HG02588 (cell line): ENCODE data around the gene LCE3D.
"Not testable (repeated sequence)": the region's sequence is repeated elsewhere in the genome, so short reads cannot be mapped to it uniquely, and the experiment has no call there.

Source experiments
- ATAC-seq: cut with Tn5 transposase; IDR thresholded peaks from one replicate; pipeline ENCODE4 v1.9.1; 2021; ENCODE audit warnings: mild to moderate bottlenecking, moderate library complexity; ENCODE audit not compliant: unreplicated experiment

LCE3D gene, protein sequence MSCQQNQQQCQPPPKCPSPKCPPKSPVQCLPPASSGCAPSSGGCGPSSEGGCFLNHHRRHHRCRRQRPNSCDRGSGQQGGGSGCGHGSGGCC

DNA sequence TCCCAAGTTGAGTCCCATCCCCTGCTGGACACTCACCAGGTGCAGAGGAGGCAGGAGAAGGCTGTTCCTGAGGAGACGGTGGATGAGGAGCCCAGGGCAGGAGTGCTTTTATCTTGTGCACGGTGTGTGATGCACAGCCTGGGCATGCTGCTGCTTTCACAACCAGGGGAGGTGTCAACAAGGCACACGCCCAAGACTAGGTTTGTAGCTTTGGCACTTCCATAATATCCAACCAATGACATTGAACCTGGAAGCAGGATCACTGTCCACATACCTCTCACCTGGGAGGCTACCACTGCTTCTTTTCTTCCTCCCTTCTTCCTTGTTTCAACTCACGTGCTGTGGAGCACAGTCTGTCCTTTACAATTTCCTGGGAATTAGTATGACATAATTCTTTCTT lies at the start of gene LCE3D:
LCE3D (minus strand) TSS at position 84 of the 400 bp plus-strand sequence. CDS start 580 bp downstream, outside the sequence.
- no peak for ATAC-seq

DNA sequence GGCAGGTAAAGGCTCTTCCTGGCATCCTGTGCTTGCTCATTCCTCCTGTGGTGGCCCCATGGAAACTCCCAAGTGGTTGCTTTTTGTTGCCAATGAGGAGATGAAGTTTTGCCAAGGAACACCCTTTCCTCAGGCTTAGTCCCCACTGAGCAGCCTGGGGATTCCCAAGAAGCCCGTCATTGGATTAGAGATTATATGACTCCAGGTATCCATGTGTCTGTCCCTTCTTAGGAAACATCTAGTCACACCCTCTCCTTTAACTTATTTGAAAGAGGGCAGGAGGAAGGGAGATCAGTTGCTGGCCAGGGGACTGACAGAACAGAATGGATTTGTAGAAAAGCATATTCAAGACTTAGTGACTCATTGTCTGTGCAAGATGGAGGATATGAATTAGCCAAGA lies 46.4 kb upstream of the LCE3D start:
- ATAC-seq = no peak

DNA sequence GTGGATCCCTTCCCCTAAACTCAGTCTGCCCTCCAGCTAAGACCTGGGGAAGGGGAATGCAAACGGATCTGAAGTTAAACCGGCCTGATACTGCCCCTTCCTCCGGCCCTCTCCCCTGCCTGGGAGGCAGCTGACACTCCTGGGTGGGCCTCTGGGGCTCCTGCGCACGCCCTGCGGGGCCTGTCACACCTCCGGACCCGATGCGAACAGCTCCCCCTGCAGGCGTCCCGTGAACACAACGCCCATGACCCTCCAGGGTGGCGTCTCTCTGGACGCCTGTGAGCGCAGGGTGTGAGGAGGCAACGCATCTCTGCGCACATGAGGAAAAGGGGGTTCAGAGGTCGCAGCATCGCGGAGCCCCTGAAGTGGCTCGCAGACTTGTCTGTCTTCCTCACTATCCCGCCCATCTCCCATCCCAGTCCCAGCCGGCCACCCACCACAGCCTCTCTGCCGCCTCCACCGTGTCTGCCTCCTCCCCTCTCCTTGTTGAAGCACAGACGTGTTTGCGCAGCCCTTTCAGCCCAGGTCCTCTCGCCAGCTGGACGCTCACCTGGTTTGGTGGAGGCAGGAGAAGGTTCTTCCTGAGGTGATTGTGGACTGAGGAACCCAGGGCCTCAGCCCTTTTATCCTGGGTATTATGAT lies 43.0 kb upstream of the LCE3D start:
- ATAC-seq = no peak

DNA sequence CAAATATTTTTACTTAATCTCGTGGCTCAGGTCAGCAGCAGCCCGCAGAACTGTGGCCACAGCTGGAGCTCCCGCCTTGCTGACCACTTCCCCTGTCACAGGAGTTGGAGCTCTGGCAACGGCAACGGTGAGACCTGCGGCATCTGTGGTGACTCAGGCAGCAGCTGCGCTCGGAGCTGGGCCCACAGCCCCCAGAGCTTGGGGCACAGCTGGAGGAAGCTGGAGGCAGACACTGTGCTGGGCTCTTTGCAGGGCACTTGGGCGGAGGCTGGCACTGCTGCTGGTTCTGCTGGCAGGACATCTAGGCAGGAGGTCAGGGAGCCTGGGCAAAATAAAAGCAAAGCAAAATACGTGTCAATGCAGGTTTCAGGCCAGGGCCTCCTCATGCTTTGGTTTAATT lies 42.5 kb upstream of the LCE3D start, which contains the start of gene LCE3A:
LCE3A (minus strand) TSS at position 301 of the 400 bp plus-strand sequence; CDS start at position 301, 0 bp downstream.
- ATAC-seq = no peak

DNA sequence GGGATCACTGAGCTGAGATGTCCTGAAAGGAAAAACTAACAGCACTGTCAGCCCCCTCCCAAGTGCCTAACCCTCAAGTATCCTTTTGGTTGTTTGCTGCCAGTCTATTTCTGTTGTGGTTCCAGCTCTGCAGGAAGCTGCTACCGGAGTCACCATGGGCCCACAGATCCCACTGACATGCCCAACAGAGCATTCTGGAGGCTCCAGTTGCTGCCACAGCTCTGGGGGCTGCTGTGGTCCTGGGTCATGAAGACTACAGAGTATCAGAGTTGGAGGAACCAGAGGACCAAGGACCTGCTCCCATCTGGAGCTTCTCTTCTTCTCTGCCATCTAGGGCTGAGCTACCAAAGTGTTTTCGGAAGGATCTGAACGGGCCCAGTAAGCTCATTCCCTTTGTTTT lies 41.7 kb upstream of the LCE3D start:
- no peak for ATAC-seq

DNA sequence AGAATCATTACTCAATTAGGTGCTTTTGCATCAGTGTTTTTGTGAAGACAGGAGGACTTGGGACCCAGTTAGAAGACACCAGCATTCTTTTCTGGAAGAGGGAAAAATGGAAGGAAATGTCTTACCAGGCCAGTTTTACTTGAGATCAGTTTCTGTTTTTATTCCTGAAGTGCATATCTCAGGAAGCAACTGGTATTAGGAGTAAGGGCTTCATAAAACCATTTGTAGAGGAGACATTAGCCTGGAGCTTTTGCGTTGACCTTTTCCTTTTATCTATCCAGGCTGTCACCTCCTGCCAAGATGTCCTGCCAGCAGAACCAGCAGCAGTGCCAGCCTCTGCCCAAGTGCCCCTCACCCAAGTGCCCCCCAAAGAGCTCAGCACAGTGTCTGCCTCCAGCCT lies 33.2 kb upstream of the LCE3D start, which contains the start of gene LCE3B:
LCE3B (plus strand) TSS at position 301 of the 400 bp plus-strand sequence; CDS start at position 301, 0 bp downstream.
- ATAC-seq = no peak

DNA sequence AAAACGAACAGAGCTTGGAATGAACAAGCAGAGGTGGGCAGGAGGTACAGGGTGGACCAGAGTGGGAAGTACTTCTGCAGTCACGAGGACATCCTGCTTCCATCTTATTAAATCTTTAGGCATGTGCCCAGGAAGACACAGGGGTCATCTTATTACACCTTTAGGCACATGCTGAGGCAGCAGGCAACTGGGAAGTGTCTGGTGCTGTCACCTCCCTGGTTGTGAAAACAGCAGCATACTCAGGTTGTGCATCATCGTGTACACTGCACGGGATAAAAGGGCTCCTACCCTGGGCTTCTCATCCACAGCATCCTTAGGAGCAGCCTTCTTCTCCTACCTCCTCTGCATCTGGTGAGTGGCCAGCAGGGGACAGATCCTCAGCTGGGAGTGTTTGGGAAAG lies 19.6 kb upstream of the LCE3D start, which contains the start of gene LCE3C:
LCE3C (plus strand) TSS at position 301 of the 400 bp plus-strand sequence. CDS start 498 bp downstream, outside the sequence.
- no peak for ATAC-seq

DNA sequence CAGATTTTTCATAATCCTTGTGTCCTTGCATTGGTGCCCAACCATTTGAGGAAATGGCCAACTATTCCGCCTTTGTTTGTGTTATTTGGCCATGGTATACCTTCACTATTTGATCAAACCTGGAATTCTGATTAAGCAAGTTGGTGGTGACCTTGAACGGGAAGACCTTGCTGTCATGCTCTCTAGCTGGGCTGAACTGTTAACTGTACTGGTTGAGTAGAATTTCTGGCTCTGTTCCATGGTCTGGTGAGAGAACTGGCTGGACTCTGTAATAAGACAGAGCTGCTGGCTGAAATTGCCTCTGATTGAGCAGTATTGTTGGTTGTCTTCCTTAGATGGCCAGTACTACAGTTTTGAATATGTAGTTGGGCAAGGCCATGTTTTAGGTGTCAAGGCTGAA lies 16.7 kb upstream of the LCE3D start:
- ATAC-seq = no peak

DNA sequence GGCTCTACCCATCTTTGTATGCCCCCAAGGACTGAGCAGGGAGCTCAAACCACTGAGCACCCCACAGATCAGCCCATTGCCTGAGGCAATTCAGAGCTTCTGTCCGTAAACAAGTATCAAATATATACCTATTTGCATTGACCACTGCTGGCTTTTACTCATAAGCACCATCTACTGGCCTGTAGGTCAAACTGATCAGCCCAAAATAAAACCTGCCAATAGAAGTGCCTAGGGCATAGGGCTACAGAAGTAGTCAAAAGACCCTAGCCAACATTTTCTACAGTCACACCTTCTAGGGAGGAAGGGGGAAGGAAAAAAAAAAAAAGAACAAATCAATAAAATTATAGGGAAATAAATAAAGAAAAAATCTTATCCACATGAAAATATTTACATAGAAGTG lies 5.3 kb upstream of the LCE3D start:
- ATAC-seq = no peak

DNA sequence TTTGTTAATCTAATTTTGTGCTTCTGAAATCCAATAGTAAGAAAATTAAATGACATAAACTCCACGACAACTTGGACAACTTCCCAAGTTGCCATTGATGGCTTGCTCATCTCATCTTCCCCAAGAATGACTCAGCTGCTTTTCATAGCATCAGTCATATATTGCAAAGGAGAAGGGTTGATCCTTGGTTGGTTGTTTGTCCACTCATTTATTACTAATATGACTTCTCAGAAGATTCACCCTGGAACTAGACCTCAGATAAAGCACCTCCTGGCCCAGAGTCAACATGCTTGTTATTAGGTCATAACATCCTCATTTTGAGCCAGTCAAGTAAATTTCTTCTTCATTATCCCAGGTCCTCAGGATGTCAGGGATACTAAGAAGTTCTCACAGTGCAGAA lies 2.3 kb upstream of the LCE3D start:
- ATAC-seq = no peak

DNA sequence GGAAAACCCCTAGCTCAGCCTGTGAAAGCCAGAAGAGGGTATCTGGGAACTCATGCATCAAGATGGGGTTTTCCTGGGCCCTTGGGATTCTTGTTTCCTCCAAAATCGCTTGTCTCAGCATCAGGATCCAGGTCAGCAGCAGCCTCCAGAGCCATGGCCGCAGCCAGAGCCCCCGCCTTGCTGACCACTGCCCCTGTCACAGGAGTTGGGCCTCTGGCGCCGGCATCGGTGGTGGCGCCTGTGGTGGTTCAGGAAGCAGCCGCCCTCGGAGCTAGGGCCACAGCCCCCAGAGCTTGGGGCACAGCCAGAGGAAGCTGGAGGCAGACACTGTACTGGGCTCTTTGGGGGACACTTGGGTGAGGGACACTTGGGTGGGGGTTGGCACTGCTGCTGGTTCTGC lies 790 bp downstream of the LCE3D start:
- ATAC-seq = not testable (repeated sequence)

DNA sequence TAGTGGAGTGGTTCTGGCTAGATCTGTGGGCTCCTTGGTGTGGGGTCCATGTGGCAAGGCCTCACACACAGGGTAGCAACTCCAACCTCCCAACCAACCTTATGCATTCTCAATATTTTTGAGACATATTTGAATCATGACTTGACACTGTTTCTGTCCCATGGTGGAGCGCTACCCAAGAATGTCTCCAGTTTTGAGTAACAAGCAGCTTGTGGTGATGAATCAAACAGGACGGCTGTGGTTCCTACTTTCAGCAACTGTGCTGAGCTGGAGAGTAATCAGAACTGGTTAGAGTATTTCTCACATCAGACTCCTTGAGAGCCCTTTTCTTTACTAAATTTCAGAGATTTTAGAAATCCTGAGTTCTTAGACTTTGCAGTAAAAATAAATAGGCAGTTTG lies 3.1 kb downstream of the LCE3D start:
- no peak for ATAC-seq

DNA sequence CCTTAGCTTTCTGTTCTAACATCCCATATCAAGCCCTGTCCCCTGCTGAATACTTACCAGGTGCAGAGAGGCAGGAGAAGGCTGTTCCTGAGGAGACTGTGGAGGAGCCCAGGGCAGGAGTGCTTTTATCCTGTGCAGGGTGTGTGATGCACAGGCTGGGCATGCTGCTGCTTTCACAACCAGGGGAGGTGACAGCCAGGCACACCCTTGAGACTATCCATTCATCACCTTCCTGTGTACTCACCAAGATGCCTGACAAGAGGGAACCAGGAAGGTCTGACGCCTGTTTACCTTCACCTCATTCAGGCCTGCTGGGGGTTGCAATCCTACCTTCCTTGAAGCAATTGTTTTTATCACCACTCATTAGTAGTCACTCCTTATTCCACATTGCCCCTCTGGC lies 13.6 kb downstream of the LCE3D start, which contains the start of gene LCE3E:
LCE3E (minus strand) TSS at position 100 of the 400 bp plus-strand sequence. CDS start 572 bp downstream, outside the sequence.
- no peak for ATAC-seq

DNA sequence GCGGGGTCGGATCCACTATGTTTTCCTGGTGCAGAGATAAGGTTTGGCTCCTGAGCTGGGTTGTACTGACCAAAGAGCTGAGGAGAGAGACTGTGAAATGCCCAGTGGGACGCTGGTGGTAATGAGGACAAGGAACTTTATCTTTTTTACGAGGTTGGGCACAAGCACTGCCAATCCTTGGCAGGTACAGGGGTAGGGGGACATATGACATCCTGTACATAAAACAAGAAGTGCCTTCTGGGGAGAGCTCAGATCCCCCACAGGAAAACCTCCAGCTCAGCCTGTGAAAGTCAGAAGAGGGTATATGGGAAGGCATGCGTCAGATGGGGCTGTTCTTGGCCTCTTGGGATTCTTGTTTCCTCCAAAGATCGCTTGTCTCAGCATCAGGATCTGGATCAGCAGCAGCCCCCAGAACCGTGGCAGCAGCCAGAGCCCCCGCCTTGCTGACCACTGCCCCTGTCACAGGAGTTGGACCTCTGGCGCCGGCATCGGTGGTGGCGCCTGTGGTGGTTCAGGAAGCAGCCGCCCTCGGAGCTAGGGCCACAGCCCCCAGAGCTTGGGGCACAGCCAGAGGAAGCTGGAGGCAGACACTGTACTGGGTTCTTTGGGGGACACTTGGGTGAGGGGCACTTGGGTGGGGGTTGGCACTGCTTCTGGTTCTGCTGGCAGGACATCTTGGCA lies 14.6 kb downstream of the LCE3D start:
- no peak for ATAC-seq

DNA sequence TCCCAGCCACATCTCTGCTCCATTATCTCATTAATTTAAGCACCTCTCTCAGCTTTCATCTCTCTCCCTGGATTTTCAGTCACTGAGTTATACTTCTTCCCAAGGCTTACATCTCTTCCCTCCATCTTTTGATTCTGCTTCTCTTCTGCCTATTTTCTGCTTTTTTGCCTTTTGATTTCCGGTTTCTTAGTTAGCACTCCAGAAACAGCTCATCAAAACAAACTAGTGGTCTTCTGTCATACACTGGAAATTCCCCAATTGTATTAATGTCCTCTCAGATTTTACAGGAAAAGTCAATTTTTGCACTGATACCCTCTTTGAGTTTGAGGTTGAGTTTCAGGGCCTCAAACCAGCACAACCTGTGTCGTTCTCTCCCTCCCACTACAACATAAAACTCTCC lies 15.2 kb downstream of the LCE3D start:
- no peak for ATAC-seq

DNA sequence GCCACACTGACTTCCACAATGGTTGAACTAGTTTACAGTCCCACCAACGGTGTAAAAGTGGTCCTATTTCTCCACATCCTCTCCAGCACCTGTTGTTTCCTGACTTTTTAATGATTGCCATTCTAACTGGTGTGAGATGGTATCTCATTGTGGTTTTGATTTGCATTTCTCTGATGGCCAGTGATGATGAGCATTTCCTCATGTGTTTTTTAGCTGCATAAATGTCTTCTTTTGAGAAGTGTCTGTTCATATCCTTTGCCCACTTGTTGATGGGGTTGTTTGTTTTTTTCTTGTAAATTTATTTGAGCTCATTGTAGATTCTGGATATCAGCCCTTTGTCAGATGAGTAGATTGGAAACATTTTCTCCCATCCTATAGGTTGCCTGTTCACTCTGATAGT lies 32.0 kb downstream of the LCE3D start:
- not testable (repeated sequence) for ATAC-seq

DNA sequence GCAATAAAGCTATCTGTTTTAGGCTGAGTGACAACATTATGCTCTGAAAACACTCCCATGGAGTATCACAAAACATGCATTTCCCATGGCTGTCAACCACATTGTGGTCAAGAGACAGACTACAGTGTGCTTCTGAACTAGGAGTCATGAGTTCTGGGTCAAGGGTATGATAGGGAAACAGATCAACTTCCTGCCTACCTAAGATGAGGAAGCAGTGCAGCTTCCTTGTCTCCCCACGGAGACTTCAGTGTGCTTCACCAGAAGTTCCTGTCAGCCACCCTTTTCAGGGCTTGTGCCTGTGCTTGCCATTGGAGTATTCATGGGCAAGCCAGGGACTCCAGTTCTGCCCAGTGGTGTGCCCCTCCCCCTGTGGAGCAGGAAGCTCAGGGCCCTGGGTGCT lies 33.6 kb downstream of the LCE3D start:
- ATAC-seq = no peak

DNA sequence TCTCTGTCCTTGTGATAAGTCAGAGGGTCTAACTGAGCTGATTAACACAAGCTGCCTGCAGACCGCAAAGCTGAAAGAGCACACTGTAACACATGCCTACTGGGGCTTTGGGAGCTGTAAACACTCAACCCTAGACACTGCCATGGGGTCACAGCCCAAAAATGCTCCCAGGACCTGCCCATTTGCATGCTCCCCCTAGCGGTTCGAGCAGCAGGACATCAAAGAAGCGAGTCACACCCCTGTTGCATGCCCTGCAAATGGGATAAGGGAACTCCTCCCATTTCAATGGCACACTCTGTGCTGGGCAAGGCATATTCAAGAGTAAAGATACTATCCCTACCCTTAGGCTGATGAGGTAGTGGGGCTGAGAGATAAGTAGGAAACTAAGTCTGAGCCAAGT lies 36.5 kb downstream of the LCE3D start:
- no peak for ATAC-seq

DNA sequence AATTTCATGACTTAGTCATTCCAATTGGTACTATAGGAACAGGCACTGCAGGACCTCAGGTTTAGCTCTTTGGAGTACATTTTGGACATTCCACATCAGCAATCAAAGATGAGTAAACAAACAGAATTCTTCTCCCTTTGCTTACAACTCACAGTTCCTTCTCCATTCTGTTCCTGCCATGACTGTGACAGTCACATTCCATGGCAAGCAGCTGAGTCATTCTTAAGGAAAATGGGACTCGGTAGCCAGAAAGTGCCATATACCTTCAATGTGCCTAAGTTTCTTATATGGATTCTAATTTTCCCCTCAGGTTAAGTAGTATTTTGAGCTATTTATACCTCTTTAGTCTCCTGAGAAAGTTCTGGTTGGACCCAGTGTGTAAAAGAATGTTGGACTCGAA lies 40.4 kb downstream of the LCE3D start:
- no peak for ATAC-seq

DNA sequence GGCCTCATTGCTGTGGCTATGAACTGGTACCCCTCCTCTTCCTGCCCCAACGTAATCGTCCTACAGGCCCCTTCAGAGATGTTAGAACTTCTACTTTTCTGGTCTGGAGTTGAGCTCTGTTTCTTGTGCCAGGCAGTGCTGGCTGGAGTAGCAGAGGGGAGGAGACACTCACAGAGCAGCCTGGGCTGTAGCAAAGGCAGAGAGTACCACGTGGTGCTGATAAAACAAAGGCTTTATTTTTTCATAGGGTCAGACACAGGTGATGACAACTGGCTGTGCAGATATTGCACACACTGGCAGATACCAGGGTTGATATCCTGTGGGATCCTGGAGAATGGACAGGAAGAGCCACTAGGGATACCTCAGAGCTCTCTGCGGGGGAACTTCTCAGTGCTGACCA lies 42.8 kb downstream of the LCE3D start:
- no peak for ATAC-seq

DNA sequence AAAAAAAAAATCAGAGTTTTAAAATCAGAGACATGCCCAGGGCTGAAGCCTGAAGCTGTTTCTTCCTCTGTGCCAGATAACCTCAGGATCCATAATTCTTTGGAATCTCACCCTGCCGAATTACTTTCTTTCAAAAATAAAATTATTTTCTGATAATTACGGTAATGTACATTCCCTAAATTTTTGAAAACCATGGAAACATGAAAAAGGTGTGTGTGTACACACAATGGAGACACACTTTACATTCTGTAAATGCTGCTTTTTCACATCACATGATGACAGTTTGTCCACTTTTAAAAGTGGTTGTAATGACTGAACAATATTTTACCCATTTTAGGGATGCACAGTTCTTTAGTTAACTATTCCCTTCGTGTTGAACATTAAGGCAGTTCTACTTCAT lies 44.5 kb downstream of the LCE3D start:
- no peak for ATAC-seq

DNA sequence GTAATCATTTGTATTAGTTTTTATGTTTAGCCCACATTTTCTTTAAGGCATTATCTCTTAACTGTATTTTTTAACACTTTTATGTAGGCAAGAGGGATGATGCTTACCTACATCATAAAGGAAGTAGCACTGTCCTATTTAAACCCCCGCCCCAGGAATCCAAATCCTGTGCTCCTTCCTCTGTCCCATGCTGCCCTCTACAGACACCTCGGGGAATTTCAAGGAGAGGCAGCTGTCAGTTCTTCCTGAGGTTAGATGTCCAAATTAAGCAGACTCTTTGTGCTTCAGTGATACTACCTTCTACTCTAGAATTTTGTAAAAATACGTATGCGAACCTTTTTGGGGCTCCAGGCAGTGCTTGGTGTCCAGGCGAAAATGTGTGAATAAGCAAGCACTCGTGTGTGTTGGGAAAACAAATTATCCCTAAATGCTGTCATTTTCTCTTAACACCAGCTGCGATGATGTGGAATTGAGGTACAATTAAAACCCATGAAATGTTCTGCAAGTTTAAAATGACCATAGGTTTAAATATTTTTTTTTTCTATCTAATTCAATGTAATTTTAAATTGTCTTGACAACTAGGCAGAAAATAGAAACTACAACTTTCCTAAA lies 46.9 kb downstream of the LCE3D start:
- ATAC-seq = no peak
